ENCODE measurements around the gene TMPO.

Gene TMPO

GRCh38 chr12:98513379-98514322 lies 1.7 kb upstream of the TMPO start:
- Histone ChIP-seq H3K4me3 (ENCODE audit: low read depth, low read length) (peak overlapping the region; percentile 97), H3K36me3 (ENCODE audit: control insufficient read depth in 2 of 2, insufficient read depth in 1 of 2, low read length in 2 of 2) (peaks cover 5 to 6% of the 10 kb centered on the region in 2 experiments; a peak in 2 of 3 replicates), H3K9me3 (ENCODE audit: control insufficient read depth, insufficient read depth, low read depth, low read length) (no peaks in the 10 kb centered on the region), H3K4me1 (ENCODE audit: control insufficient read depth, insufficient read depth, low read length) (peaks cover 6% of the 10 kb centered on the region; the same call in 1 of the 2 replicates), H3K27ac (ENCODE audit: extremely low read depth, low read depth, low read length) (no peak overlapping the region)
- CTCF ChIA-PET, result interaction anchor here (0.7 to 2.8 kb wide), 7 partner anchors 22 to 89 kb away, joined by 3 to 9 read pairs (median 3); no protein-coding TSS in a partner anchor
- POLR2A ChIA-PET, result interaction anchor here (0.8 to 2.0 kb wide), 5 partner anchors 10 to 130 kb away, joined by 3 to 9 read pairs (median 4); partner anchors contain the start of gene IKBIP
- TF ChIP-seq ZFP69B (tag by site-specific recombination; IDR thresholded peaks at IDR 0.05), result no peak
- 0 out of 2 replicates have a peak, but pooled peaks have one; percentile 8 for TF ChIP-seq PRDM1 (tag by site-specific recombination; IDR thresholded peaks at IDR 0.05)
- TF ChIP-seq GLIS1 (tag by site-specific recombination; IDR thresholded peaks at IDR 0.05), result no peak
- TF ChIP-seq SCRT2 (tag by site-specific recombination; IDR thresholded peaks at IDR 0.05), result peak; percentile 83
- 0 out of 2 replicates have a peak, but pooled peaks have one; percentile 42 for TF ChIP-seq BCL11B (tag by site-specific recombination; IDR thresholded peaks at IDR 0.05; ENCODE audit: low read depth)
- TF ChIP-seq ZNF223 (tag by site-specific recombination; IDR thresholded peaks at IDR 0.05), result no peak
- TF ChIP-seq, protein P1, sequence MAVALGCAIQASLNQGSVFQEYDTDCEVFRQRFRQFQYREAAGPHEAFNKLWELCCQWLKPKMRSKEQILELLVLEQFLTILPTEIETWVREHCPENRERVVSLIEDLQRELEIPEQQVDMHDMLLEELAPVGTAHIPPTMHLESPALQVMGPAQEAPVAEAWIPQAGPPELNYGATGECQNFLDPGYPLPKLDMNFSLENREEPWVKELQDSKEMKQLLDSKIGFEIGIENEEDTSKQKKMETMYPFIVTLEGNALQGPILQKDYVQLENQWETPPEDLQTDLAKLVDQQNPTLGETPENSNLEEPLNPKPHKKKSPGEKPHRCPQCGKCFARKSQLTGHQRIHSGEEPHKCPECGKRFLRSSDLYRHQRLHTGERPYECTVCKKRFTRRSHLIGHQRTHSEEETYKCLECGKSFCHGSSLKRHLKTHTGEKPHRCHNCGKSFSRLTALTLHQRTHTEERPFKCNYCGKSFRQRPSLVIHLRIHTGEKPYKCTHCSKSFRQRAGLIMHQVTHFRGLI (tag by site-specific recombination; IDR thresholded peaks at IDR 0.05), result no peak
- no peak for TF ChIP-seq ZNF555 (tag by site-specific recombination; conservative IDR thresholded peaks at IDR 0.05)
- TF ChIP-seq, protein P2, sequence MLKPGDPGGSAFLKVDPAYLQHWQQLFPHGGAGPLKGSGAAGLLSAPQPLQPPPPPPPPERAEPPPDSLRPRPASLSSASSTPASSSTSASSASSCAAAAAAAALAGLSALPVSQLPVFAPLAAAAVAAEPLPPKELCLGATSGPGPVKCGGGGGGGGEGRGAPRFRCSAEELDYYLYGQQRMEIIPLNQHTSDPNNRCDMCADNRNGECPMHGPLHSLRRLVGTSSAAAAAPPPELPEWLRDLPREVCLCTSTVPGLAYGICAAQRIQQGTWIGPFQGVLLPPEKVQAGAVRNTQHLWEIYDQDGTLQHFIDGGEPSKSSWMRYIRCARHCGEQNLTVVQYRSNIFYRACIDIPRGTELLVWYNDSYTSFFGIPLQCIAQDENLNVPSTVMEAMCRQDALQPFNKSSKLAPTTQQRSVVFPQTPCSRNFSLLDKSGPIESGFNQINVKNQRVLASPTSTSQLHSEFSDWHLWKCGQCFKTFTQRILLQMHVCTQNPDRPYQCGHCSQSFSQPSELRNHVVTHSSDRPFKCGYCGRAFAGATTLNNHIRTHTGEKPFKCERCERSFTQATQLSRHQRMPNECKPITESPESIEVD (tag by site-specific recombination; IDR thresholded peaks at IDR 0.05), result no peak
- 0 out of 2 replicates have a peak, but pooled peaks have one; percentile 19 for TF ChIP-seq PRDM4 (tag by site-specific recombination; IDR thresholded peaks at IDR 0.05)

DNA sequence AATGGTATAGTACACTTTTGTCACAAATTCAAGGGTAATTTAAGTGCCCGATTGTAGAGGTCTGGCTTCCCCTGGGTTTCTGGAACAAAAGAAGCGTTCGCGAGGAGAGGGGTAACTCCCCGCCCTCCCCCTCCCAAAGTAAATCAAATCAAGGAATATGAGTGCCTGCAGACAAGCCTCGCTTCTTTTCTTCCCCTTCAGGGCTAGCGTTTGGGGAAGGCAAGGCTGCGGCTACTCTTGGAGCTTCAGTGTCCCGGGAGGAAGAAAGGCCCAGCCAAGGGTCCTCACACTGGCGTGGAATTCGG lies 456 bp upstream of the TMPO start:
- peak overlapping the region; percentile 97 for H3K4me3 ChIP-seq (ENCODE audit: low read depth, low read length)
- no peaks in the 10 kb centered on the region for H3K9me3 ChIP-seq (ENCODE audit: control insufficient read depth, insufficient read depth, low read depth, low read length)
- POLR2A ChIA-PET, result interaction anchor here (0.6 to 2.3 kb wide), 14 partner anchors 8 to 129 kb away, joined by 3 to 18 read pairs (median 4); partner anchors contain the start of genes IKBIP and SLC25A3
- peak overlapping the region; percentile 98 for H3K27ac ChIP-seq (ENCODE audit: extremely low read depth, low read depth, low read length)
- peaks cover 5 to 6% of the 10 kb centered on the region in 2 experiments; a peak in 2 of 3 replicates for H3K36me3 ChIP-seq (ENCODE audit: control insufficient read depth in 2 of 2, insufficient read depth in 1 of 2, low read length in 2 of 2)
- CTCF ChIA-PET, result interaction anchor here (0.6 to 2.8 kb wide), 6 partner anchors 19 to 118 kb away, joined by 3 to 9 read pairs (median 4); no protein-coding TSS in a partner anchor
- peaks cover 11% of the 10 kb centered on the region; the same call in 1 of the 2 replicates for H3K4me1 ChIP-seq (ENCODE audit: control insufficient read depth, insufficient read depth, low read length)
- 0 out of 2 replicates have a peak, but pooled peaks have one; percentile 2 for TF ChIP-seq PBX3 (CRISPR knock-in tag; IDR thresholded peaks at IDR 0.05)
- no peak for TF ChIP-seq ZNF155 (tag by site-specific recombination; IDR thresholded peaks at IDR 0.05)
- no peak for TF ChIP-seq ZNF670 (tag by site-specific recombination; IDR thresholded peaks at IDR 0.05; ENCODE audit: low read depth)
- TF ChIP-seq, protein P3, sequence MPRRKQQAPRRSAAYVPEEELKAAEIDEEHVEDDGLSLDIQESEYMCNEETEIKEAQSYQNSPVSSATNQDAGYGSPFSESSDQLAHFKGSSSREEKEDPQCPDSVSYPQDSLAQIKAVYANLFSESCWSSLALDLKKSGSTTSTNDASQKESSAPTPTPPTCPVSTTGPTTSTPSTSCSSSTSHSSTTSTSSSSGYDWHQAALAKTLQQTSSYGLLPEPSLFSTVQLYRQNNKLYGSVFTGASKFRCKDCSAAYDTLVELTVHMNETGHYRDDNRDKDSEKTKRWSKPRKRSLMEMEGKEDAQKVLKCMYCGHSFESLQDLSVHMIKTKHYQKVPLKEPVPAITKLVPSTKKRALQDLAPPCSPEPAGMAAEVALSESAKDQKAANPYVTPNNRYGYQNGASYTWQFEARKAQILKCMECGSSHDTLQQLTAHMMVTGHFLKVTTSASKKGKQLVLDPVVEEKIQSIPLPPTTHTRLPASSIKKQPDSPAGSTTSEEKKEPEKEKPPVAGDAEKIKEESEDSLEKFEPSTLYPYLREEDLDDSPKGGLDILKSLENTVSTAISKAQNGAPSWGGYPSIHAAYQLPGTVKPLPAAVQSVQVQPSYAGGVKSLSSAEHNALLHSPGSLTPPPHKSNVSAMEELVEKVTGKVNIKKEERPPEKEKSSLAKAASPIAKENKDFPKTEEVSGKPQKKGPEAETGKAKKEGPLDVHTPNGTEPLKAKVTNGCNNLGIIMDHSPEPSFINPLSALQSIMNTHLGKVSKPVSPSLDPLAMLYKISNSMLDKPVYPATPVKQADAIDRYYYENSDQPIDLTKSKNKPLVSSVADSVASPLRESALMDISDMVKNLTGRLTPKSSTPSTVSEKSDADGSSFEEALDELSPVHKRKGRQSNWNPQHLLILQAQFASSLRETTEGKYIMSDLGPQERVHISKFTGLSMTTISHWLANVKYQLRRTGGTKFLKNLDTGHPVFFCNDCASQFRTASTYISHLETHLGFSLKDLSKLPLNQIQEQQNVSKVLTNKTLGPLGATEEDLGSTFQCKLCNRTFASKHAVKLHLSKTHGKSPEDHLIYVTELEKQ (tag by site-specific recombination; IDR thresholded peaks at IDR 0.05; ENCODE audit: borderline replicate concordance), result no peak
- TF ChIP-seq IKZF3 (tag by site-specific recombination; IDR thresholded peaks at IDR 0.05), result 0 out of 2 replicates have a peak, but pooled peaks have one; percentile 20
- TF ChIP-seq ZNF830 (tag by site-specific recombination; IDR thresholded peaks at IDR 0.05; ENCODE audit: low read depth), result no peak
- TF ChIP-seq ZNF561 (tag by site-specific recombination; IDR thresholded peaks at IDR 0.05; ENCODE audit: borderline replicate concordance), result no peak
- no peak for TF ChIP-seq ZNF777 (tag by site-specific recombination; IDR thresholded peaks at IDR 0.05; ENCODE audit: borderline replicate concordance)
- TF ChIP-seq PATZ1 (tag by site-specific recombination; IDR thresholded peaks at IDR 0.05), result 0 out of 2 replicates have a peak, but pooled peaks have one; percentile 28
